HEK293 (cell line): Measurements from ENCODE around the gene RPS19BP1.

Source experiments
- CTCF ChIA-PET: fragments of 350-600 bp; formaldehyde crosslinking; extraction: SDS; loops from one replicate; lab custom pipeline; 2021; ENCODE audit warnings: antibody characterized with exemption; lab: Yijun Ruan, JAX
- POLR2A ChIA-PET: fragments of 300-600 bp; formaldehyde crosslinking; extraction: SDS; loops from one replicate; lab custom pipeline; 2020; ENCODE audit warnings: antibody characterized with exemption, inconsistent platforms; lab: Yijun Ruan, JAX
- H3K27ac ChIP-seq: fragments of 200-500 bp; sonication (Bioruptor generic); 2 replicates; pipeline ENCODE4 v1.5.1; 2014; ENCODE audit warnings: low read depth, low read length, control low read depth, inconsistent platforms; ENCODE audit errors: extremely low read depth
- H3K36me3 ChIP-seq, 2 experiments: fragments of 200-500 bp in 1 of 2; sonication (Bioruptor generic) in 1 of 2; 1 replicate in 1 of 2; 2 replicates in 1 of 2; pipeline ENCODE4 v1.5.1; 2014 to 2017; ENCODE audit warnings: inconsistent platforms in 2 of 2, low read length in 2 of 2; ENCODE audit not compliant: control insufficient read depth in 2 of 2, insufficient read depth in 1 of 2
- H3K4me1 ChIP-seq: fragments of 200-500 bp; sonication (Bioruptor generic); 2 replicates; pipeline ENCODE4 v1.5.1; 2014; ENCODE audit warnings: mild to moderate bottlenecking, low read length, inconsistent platforms; ENCODE audit not compliant: control insufficient read depth, insufficient read depth
- H3K4me3 ChIP-seq: 2 replicates; pipeline ENCODE4 v1.5.1; 2011; ENCODE audit warnings: low read depth, mild to moderate bottlenecking, control low read depth, low read length, moderate library complexity
- H3K9me3 ChIP-seq: fragments of 200-500 bp; sonication (Bioruptor generic); 2 replicates; pipeline ENCODE4 v1.5.1; 2014; ENCODE audit warnings: low read depth, low read length, inconsistent platforms; ENCODE audit not compliant: control insufficient read depth, insufficient read depth
- GFI1B ChIP-seq: fragments of 450-650 bp; formaldehyde crosslinking; IDR thresholded peaks from 2 replicates; pipeline ENCODE4 v1.5.1; 2016; ENCODE audit warnings: missing biosample characterization, missing genetic modification characterization
- GLI4 ChIP-seq: fragments of 450-650 bp; formaldehyde crosslinking; IDR thresholded peaks from 2 replicates; pipeline ENCODE4 v1.5.1; 2016; ENCODE audit warnings: missing biosample characterization, missing genetic modification characterization
- GLIS2 ChIP-seq: fragments of 450-650 bp; formaldehyde crosslinking; IDR thresholded peaks from 2 replicates; pipeline ENCODE4 v1.5.1; 2016; ENCODE audit warnings: missing biosample characterization, missing genetic modification characterization
- KLF1 ChIP-seq: fragments of 450-650 bp; formaldehyde crosslinking; IDR thresholded peaks from 2 replicates; pipeline ENCODE4 v1.5.1; 2016; ENCODE audit warnings: missing biosample characterization, missing genetic modification characterization
- PRDM10 ChIP-seq: fragments of 450-650 bp; formaldehyde crosslinking; IDR thresholded peaks from 2 replicates; pipeline ENCODE4 v1.5.1; 2016; ENCODE audit warnings: missing biosample characterization, missing genetic modification characterization
- SALL2 ChIP-seq: fragments of 450-650 bp; formaldehyde crosslinking; IDR thresholded peaks from 2 replicates; pipeline ENCODE4 v1.5.0; 2017; ENCODE audit warnings: missing biosample characterization, mild to moderate bottlenecking, missing genetic modification characterization, borderline replicate concordance
- ZBTB1 ChIP-seq: fragments of 450-650 bp; formaldehyde crosslinking; IDR thresholded peaks from 2 replicates; pipeline ENCODE4 v1.5.1; 2016; ENCODE audit warnings: missing biosample characterization, missing genetic modification characterization
- ZBTB17 ChIP-seq: fragments of 450-650 bp; formaldehyde crosslinking; IDR thresholded peaks from 2 replicates; pipeline ENCODE4 v1.5.1; 2016; ENCODE audit warnings: missing biosample characterization, missing genetic modification characterization
- ZFHX2 ChIP-seq: fragments of 450-650 bp; formaldehyde crosslinking; conservative IDR thresholded peaks from 2 replicates; pipeline ENCODE4 v1.5.1; 2016; ENCODE audit warnings: missing biosample characterization, missing genetic modification characterization
- ZNF174 ChIP-seq: fragments of 450-650 bp; formaldehyde crosslinking; IDR thresholded peaks from 2 replicates; pipeline ENCODE4 v1.5.0; 2017; ENCODE audit warnings: missing biosample characterization, mild to moderate bottlenecking, missing genetic modification characterization
- ZNF423 ChIP-seq: fragments of 450-650 bp; formaldehyde crosslinking; IDR thresholded peaks from 2 replicates; pipeline ENCODE4 v1.5.1; 2016; ENCODE audit warnings: missing biosample characterization, missing genetic modification characterization
- ZNF558 ChIP-seq: fragments of 450-650 bp; formaldehyde crosslinking; IDR thresholded peaks from 2 replicates; pipeline ENCODE4 v1.5.1; 2016; ENCODE audit warnings: missing biosample characterization, missing genetic modification characterization
- ZNF610 ChIP-seq: fragments of 450-650 bp; formaldehyde crosslinking; IDR thresholded peaks from 2 replicates; pipeline ENCODE4 v1.5.1; 2016; ENCODE audit warnings: missing biosample characterization, missing genetic modification characterization, borderline replicate concordance
- ZNF624 ChIP-seq: fragments of 450-650 bp; formaldehyde crosslinking; IDR thresholded peaks from 2 replicates; pipeline ENCODE4 v1.5.1; 2017; ENCODE audit warnings: missing biosample characterization, missing genetic modification characterization
- ZNF830 ChIP-seq: fragments of 450-650 bp; IDR thresholded peaks from 2 replicates; pipeline ENCODE4 v1.5.0; 2018; ENCODE audit warnings: missing biosample characterization, missing genetic modification characterization, low read depth, mild to moderate bottlenecking, moderate library complexity
- TF ChIP-seq, protein P1 (sequence below): fragments of 450-650 bp; formaldehyde crosslinking; IDR thresholded peaks from 2 replicates; pipeline ENCODE4 v1.5.1; 2016; ENCODE audit warnings: missing biosample characterization, missing genetic modification characterization

RPS19BP1 gene

DNA sequence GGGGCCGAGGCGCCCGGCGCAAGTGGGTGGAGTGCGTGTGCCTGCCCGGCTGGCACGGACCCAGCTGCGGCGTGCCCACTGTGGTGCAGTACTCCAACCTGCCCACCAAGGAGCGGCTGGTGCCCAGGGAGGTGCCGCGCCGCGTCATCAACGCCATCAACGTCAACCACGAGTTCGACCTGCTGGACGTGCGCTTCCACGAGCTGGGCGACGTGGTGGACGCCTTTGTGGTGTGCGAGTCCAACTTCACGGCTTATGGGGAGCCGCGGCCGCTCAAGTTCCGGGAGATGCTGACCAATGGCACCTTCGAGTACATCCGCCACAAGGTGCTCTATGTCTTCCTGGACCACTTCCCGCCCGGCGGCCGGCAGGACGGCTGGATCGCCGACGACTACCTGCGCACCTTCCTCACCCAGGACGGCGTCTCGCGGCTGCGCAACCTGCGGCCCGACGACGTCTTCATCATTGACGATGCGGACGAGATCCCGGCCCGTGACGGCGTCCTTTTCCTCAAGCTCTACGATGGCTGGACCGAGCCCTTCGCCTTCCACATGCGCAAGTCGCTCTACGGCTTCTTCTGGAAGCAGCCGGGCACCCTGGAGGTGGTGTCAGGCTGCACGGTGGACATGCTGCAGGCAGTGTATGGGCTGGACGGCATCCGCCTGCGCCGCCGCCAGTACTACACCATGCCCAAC lies 44.6 kb downstream of the RPS19BP1 start (continued):
- TF ChIP-seq PRDM10 (tag by site-specific recombination) = no peak

DNA sequence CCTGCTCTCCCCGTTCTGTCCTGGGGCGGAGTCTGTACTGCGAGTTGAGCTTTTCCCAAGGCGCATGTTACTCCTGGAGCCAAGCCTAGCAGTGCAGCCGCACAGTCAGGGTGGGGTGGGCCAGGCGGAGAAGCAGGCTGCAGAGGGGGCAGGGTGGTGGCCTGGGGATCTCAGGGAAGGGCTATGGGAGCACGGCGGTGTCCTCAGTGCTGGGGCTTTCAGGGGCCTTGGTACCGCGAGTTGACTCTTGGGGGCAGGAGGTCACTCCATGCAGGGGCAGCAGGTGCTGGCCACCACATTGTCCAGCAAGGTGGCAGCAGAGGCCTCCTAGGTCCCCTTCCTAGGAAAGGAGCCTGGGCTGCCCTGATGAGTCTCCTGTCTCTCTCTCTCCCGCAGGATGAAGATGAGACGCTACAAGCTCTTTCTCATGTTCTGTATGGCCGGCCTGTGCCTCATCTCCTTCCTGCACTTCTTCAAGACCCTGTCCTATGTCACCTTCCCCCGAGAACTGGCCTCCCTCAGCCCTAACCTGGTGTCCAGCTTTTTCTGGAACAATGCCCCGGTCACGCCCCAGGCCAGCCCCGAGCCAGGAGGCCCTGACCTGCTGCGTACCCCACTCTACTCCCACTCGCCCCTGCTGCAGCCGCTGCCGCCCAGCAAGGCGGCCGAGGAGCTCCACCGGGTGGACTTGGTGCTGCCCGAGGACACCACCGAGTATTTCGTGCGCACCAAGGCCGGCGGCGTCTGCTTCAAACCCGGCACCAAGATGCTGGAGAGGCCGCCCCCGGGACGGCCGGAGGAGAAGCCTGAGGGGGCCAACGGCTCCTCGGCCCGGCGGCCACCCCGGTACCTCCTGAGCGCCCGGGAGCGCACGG lies 45.4 kb downstream of the RPS19BP1 start:
- no peak overlapping the region for H3K4me3 ChIP-seq
- POLR2A ChIA-PET = no interaction called here
- no peak overlapping the region for H3K27ac ChIP-seq
- TF ChIP-seq ZFHX2 (no peak), KLF1 (tag by site-specific recombination) (0 out of 2 replicates have a peak, but pooled peaks have one; percentile 12)
- no peaks in the 10 kb centered on the region for H3K4me1 ChIP-seq
- no peaks in the 10 kb centered on the region for H3K9me3 ChIP-seq
- CTCF ChIA-PET = interaction anchor here (2.2 kb wide), 1 partner anchor 9 kb away, joined by 6 read pairs; no protein-coding TSS in a partner anchor
- H3K36me3 ChIP-seq = peaks cover 0 to 8% of the 10 kb centered on the region in 2 experiments; a peak in 2 of 3 replicates

DNA sequence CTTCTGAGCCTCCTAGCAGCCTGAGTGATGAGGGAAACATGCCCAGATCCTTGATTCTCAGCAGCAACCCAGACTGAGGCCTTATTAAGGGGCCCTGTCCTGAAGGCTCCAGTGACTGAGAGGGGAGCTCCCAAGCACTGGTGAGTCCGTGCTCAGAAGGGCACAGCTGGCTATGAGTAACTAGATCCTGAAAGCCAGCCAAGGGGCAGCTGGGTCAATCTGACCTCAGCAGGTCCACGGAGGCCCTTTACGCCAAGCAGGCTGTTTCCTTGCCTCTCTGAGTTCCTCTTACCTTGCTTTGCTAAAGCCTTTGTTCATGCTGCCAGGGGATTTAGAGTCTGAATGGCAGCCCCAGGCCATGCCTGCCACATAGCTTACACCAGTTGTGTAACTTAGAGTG lies 49.8 kb downstream of the RPS19BP1 start:
- ChIA-PET POLR2A (interaction anchor here (2.1 kb wide), 1 partner anchor 37 kb away, joined by 8 read pairs; the partner anchor contains the start of gene ATF4), CTCF (interaction anchor here (0.5 to 2.1 kb wide), 6 partner anchors 9 to 47 kb away, joined by 3 to 12 read pairs (median 4); no protein-coding TSS in a partner anchor)
- no peak overlapping the region for H3K4me3 ChIP-seq
- H3K9me3 ChIP-seq = no peaks in the 10 kb centered on the region
- H3K27ac ChIP-seq = no peak overlapping the region
- no peaks in the 10 kb centered on the region for H3K4me1 ChIP-seq
- peaks cover 0 to 1% of the 10 kb centered on the region in 2 experiments; a peak in 2 of 3 replicates for H3K36me3 ChIP-seq
- TF ChIP-seq ZNF624 (tag by site-specific recombination) = no peak
- no peak for TF ChIP-seq GLIS2 (tag by site-specific recombination)
- no peak for TF ChIP-seq GFI1B (tag by site-specific recombination)
- no peak for TF ChIP-seq ZNF423 (tag by site-specific recombination)
- no peak for TF ChIP-seq ZNF830

GRCh38 chr22:39481595-39481994 lies 51.0 kb downstream of the RPS19BP1 start:
- Histone ChIP-seq H3K4me3 (no peak overlapping the region), H3K4me1 (no peaks in the 10 kb centered on the region), H3K27ac (no peak overlapping the region), H3K36me3 (peaks cover 0 to 6% of the 10 kb centered on the region in 2 experiments; a peak in 2 of 3 replicates), H3K9me3 (no peaks in the 10 kb centered on the region)
- TF ChIP-seq ZNF558 (tag by site-specific recombination) = no peak
- no peak for TF ChIP-seq ZBTB1 (tag by site-specific recombination)
- TF ChIP-seq ZBTB17 (tag by site-specific recombination) = no peak
- TF ChIP-seq PRDM10 (tag by site-specific recombination) = no peak
- TF ChIP-seq, protein P1, sequence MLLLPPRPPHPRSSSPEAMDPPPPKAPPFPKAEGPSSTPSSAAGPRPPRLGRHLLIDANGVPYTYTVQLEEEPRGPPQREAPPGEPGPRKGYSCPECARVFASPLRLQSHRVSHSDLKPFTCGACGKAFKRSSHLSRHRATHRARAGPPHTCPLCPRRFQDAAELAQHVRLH (tag by site-specific recombination) = no peak
- no peak for TF ChIP-seq ZNF174 (tag by site-specific recombination)
- no peak for TF ChIP-seq ZNF610 (tag by site-specific recombination)
- no peak for TF ChIP-seq SALL2
- TF ChIP-seq GLI4 (tag by site-specific recombination) = no peak
- ChIA-PET CTCF (interaction anchor here (0.8 to 1.3 kb wide), 3 partner anchors 15 to 749 kb away, joined by 3 to 6 read pairs (median 3); no protein-coding TSS in a partner anchor), POLR2A (interaction anchor here (0.7 to 1.2 kb wide), 3 partner anchors 9 to 41 kb away, joined by 3 to 4 read pairs (median 3); no protein-coding TSS in a partner anchor)
